GM12878 (cell line): Measurements from ENCODE around the gene SIRT2.

Experiments used
- CUX1 ChIP-seq: IDR thresholded peaks from 2 replicates; pipeline ENCODE4 v1.6.1; 2012; ENCODE audit warnings: improper control_type of control experiment, low read depth, low read length; ENCODE audit not compliant: insufficient replicate concordance
- REST ChIP-seq: IDR thresholded peaks from 2 replicates; pipeline ENCODE4 v1.6.1; 2012; ENCODE audit warnings: mild to moderate bottlenecking, low read depth, low read length

GRCh38 chr19:38856813-38857212 is 42.6 kb downstream of the SIRT2 start:
- TF ChIP-seq CUX1, result no peak
- TF ChIP-seq REST, result no peak
